ENCODE results near the gene ZFPM1.

Gene ZFPM1

DNA sequence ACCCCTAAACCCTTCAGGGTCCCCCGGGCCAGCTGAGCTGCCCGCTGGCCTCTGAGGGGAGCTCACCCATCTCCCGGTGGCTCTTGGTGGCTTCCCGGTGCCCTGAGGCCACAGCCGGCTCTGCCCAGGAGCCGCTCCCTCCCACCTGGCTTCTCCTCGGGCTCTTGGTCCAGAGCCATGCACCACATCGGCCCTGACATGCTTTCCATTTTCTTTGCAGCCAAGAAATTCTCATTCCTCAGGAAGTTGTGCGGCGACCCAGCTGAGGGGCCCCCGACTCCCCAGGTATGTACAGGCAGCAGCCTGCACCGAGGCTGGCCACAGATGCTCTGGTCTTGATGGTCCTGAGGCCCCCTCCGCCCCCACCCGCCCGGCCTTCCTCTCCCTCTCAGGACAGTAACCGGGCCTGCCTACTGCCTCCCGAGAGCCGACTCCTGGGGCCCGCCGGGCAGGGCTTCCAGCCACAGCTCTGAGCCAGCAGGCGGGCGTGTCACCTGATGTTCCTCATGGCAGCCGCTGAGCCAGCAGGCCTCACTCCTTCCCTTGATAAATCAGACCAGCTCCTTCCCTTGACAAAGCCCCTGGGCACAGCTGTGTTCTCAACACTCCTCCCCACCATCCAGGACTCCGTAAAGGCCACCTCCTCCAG is 28.4 kb upstream of the ZFPM1 start:
- TF ChIP-seq, protein P1, sequence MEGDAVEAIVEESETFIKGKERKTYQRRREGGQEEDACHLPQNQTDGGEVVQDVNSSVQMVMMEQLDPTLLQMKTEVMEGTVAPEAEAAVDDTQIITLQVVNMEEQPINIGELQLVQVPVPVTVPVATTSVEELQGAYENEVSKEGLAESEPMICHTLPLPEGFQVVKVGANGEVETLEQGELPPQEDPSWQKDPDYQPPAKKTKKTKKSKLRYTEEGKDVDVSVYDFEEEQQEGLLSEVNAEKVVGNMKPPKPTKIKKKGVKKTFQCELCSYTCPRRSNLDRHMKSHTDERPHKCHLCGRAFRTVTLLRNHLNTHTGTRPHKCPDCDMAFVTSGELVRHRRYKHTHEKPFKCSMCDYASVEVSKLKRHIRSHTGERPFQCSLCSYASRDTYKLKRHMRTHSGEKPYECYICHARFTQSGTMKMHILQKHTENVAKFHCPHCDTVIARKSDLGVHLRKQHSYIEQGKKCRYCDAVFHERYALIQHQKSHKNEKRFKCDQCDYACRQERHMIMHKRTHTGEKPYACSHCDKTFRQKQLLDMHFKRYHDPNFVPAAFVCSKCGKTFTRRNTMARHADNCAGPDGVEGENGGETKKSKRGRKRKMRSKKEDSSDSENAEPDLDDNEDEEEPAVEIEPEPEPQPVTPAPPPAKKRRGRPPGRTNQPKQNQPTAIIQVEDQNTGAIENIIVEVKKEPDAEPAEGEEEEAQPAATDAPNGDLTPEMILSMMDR (conservative IDR thresholded peaks at IDR 0.05; ENCODE audit: low read length): no peak
- DNase-seq (ENCODE audit: low read depth): no peak
- no peak overlapping the region for H3K4me3 ChIP-seq (ENCODE audit: low read length)

DNA sequence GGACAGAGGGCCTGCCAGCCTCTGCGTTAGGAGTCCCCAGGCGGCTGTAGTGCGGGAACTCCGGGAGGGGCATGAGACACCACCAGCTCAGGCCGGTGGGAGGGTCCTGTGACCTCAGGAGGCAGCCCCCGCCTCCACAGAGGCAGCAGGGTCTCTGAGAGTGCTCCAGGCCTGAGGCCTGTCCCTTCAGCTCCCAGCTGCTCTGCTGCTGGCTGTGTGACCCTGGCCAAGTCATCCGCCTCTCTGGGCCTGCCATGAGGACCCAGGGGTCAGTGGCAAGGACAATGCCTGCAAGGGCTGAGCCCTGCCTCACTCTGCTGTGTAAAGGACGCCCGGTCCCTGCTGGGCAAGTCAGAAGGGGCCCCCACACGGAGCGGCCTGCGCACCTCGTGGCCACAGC is 27.1 kb upstream of the ZFPM1 start:
- DNase-seq (ENCODE audit: low read depth): no peak
- TF ChIP-seq, protein P1 (conservative IDR thresholded peaks at IDR 0.05; ENCODE audit: low read length): no peak
- no peak overlapping the region for H3K4me3 ChIP-seq (ENCODE audit: low read length)

DNA sequence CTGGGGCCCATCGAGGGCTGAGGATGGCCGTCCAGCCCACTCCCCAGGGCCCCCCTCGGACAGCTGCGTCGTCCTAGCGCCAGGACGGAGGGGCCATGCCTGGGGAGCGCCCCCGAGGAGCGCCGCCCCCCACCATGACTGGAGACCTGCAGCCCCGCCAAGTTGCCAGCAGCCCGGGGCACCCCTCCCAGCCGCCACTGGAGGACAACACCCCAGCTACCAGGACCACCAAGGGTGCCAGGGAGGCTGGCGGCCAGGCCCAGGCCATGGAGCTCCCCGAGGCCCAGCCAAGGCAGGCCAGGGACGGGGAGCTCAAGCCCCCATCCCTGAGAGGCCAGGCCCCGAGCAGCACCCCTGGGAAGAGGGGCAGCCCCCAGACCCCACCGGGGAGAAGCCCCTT is 25.7 kb upstream of the ZFPM1 start:
- DNase-seq (ENCODE audit: low read depth): no peak
- TF ChIP-seq, protein P1 (conservative IDR thresholded peaks at IDR 0.05; ENCODE audit: low read length): no peak
- H3K4me3 ChIP-seq (ENCODE audit: low read length): no peak overlapping the region

DNA sequence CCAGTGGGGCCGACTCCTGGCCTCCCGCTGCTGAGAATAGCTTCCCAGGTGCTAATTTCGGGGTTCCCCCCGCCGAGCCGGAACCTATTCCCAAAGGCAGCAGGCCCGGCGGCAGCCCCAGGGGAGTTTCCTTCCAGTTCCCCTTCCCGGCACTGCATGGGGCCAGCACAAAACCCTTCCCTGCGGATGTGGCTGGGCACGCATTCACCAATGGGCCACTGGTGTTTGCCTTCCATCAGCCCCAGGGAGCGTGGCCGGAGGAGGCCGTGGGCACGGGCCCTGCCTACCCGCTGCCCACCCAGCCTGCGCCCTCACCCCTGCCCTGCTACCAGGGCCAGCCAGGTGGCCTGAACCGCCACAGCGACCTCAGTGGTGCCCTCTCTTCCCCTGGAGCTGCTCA is 24.9 kb upstream of the ZFPM1 start:
- TF ChIP-seq, protein P1 (conservative IDR thresholded peaks at IDR 0.05; ENCODE audit: low read length): no peak
- H3K4me3 ChIP-seq (ENCODE audit: low read length): no peak overlapping the region
- no peak for DNase-seq (ENCODE audit: low read depth)

DNA sequence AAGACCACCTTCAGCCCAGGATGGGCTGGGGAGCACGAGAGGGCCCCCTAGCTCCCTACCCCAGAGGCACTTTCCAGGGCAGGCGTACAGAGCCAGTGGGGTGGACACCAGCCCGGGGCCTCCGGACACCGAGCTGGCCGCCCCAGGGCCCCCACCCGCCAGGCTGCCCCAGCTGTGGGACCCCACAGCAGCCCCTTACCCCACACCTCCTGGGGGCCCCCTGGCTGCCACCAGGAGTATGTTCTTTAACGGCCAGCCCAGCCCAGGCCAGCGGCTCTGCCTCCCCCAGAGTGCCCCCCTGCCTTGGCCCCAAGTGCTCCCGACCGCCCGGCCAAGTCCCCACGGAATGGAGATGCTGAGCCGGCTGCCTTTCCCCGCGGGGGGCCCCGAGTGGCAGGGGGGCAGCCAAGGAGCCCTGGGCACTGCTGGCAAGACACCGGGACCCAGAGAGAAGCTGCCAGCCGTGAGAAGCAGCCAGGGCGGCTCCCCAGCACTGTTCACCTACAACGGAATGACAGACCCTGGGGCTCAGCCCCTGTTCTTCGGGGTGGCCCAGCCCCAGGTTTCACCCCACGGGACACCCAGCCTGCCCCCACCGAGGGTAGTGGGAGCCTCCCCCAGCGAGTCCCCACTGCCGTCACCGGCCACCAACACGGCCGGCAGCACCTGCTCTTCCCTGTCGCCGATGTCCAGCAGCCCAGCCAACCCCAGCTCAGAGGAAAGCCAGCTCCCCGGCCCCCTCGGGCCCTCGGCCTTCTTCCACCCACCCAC is 24.3 kb upstream of the ZFPM1 start:
- no peak overlapping the region for H3K4me3 ChIP-seq (ENCODE audit: low read length)
- TF ChIP-seq, protein P1 (conservative IDR thresholded peaks at IDR 0.05; ENCODE audit: low read length): no peak
- DNase-seq (ENCODE audit: low read depth): no peak

DNA sequence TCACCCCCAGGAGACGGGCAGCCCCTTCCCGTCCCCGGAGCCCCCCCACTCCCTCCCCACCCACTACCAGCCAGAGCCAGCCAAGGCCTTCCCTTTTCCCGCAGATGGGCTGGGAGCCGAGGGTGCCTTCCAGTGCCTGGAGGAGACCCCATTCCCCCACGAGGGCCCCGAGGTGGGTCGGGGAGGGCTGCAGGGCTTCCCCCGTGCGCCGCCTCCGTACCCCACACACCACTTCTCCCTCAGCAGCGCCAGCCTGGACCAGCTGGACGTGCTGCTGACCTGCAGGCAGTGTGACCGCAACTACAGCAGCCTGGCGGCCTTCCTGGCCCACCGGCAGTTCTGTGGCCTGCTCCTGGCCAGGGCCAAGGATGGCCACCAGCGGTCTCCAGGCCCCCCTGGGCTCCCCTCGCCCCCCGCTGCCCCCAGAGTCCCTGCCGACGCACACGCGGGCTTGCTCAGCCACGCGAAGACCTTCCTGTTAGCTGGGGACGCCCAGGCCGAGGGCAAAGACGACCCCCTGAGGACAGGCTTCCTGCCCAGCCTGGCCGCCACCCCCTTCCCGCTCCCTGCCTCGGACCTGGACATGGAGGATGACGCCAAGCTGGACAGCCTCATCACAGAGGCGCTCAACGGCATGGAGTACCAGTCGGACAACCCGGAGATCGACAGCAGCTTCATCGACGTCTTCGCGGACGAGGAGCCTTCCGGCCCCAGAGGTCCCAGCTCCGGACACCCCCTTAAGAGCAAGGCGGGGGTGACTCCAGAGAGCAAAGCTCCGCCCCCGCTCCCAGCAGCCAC is 23.5 kb upstream of the ZFPM1 start:
- DNase-seq (ENCODE audit: low read depth): no peak
- TF ChIP-seq, protein P1 (conservative IDR thresholded peaks at IDR 0.05; ENCODE audit: low read length): no peak
- H3K4me3 ChIP-seq (ENCODE audit: low read length): no peak overlapping the region
